GM06990 (cell line): Measurements from ENCODE around the gene SNAPC3.

Source experiments
- DNase-seq: peaks from one replicate; pipeline ENCODE4 v3.0.0-alpha.2; 2011; ENCODE audit not compliant: insufficient read length; ENCODE audit errors: extremely low read depth
- H3K27me3 ChIP-seq: replicated peaks from 2 replicates; pipeline ENCODE4 v1.6.0; 2011; ENCODE audit warnings: low read length; ENCODE audit not compliant: control insufficient read depth, insufficient read depth
- H3K36me3 ChIP-seq: 2 replicates; pipeline ENCODE4 v1.5.1; 2011; ENCODE audit warnings: low read length; ENCODE audit not compliant: control insufficient read depth, insufficient read depth
- H3K4me3 ChIP-seq: replicated peaks from 2 replicates; pipeline ENCODE4 v1.5.1; 2011; ENCODE audit warnings: low read depth, mild to moderate bottlenecking, control low read depth, low read length
- TF ChIP-seq, protein P1 (sequence below): IDR thresholded peaks from 2 replicates; pipeline ENCODE4 v1.5.1; 2011; ENCODE audit warnings: low read length, control low read depth, mild to moderate bottlenecking, inconsistent platforms; ENCODE audit not compliant: insufficient read depth, poor library complexity, severe bottlenecking

Gene SNAPC3

DNA sequence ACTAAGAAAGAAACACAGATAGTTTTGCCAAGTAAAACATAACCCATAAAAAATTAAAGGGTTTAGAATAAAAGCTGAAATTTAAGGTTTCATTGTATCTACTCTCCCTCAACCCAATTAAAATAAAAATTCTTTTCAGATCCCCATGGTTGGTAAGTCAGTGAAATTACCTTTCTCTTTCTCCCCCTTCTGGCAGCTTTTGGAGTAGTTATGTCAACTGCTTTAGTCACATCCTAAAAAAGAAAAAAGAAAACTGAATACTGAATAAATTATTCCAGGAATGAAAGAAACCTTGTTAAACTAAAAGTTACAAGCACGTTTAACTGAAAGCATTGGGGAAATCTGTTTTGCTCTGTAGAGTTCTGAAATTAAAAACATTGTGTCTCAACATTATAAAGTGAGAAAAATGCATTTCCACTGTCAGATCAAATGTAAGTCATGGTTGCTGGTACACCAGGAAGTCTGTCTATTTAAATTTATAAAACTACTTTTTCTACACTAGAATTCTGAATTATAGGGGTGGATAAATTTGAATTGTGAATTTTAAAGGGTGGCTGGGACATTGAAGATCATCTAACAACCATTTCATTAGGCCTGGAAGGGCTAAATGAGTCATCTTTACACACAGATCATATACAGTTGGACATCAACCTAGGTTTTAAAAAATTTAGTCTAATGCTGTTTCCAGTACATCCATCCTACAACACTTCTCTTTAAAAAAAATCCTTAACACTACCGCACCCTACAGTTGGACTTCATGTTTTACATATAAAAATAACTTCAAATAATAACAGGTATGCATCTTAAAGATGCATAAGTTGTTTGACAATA is 63.4 kb downstream of the SNAPC3 start:
- peaks cover 6% of the 10 kb centered on the region for H3K36me3 ChIP-seq

GRCh38 chr9:15491950-15492349 is 69.3 kb downstream of the SNAPC3 start:
- peaks cover 12% of the 10 kb centered on the region for H3K36me3 ChIP-seq
- TF ChIP-seq, protein P1, sequence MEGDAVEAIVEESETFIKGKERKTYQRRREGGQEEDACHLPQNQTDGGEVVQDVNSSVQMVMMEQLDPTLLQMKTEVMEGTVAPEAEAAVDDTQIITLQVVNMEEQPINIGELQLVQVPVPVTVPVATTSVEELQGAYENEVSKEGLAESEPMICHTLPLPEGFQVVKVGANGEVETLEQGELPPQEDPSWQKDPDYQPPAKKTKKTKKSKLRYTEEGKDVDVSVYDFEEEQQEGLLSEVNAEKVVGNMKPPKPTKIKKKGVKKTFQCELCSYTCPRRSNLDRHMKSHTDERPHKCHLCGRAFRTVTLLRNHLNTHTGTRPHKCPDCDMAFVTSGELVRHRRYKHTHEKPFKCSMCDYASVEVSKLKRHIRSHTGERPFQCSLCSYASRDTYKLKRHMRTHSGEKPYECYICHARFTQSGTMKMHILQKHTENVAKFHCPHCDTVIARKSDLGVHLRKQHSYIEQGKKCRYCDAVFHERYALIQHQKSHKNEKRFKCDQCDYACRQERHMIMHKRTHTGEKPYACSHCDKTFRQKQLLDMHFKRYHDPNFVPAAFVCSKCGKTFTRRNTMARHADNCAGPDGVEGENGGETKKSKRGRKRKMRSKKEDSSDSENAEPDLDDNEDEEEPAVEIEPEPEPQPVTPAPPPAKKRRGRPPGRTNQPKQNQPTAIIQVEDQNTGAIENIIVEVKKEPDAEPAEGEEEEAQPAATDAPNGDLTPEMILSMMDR: no peak

More for the DNA sequence above, 63.4 kb downstream of the SNAPC3 start:
- DNase-seq: no peak
- TF ChIP-seq, protein P1: peak; percentile 45
- Histone ChIP-seq H3K27me3 (no peaks in the 10 kb centered on the region), H3K4me3 (no peak overlapping the region)

DNA sequence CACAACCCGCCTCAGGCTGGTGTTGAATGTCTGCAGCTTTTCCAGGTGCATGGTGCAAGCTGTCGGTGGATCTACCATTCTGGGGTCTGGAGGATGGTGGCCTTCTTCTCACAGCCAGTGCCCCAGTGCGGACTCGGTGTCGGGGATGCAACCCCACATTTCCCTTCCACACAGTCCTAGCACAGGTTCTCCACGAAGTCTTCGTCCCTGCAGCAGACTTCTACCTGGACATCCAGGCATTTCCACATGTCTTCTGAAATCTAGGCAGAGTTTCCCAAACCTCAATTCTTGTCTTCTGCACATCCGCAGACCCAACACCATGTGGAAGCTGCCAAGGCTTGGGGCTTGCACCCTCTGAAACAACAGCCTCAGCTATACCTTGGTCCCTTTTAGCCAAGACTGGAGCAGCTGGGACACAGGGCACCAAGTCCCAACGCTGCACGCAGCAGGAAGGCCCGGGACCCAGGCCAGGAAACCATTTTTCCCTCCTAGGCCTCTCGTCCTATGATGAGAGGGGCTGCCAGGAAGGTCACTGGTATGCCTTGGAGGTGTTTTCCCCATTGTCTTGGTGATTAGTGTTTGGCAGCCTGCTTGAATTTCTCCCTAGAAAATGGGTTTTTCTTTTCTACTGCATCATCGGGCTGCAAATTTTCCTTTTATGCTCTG is 69.9 kb downstream of the SNAPC3 start:
- TF ChIP-seq, protein P1: no peak
- no peak for DNase-seq
- Histone ChIP-seq H3K27me3 (no peaks in the 10 kb centered on the region), H3K4me3 (no peak overlapping the region), H3K36me3 (peaks cover 12% of the 10 kb centered on the region)

More at GRCh38 chr9:15491950-15492349, 69.3 kb downstream of the SNAPC3 start:
- no peak for DNase-seq
- Histone ChIP-seq H3K4me3 (no peak overlapping the region), H3K27me3 (no peaks in the 10 kb centered on the region)

- Histone ChIP-seq H3K27me3 (no peaks in the 10 kb centered on the region), H3K36me3 (peaks cover 7% of the 10 kb centered on the region), H3K4me3 (no peak overlapping the region)
- DNase-seq: no peak
- TF ChIP-seq, protein P1: no peak
Observed at GRCh38 chr9:15498246-15498995, 75.7 kb downstream of the SNAPC3 start.

DNA sequence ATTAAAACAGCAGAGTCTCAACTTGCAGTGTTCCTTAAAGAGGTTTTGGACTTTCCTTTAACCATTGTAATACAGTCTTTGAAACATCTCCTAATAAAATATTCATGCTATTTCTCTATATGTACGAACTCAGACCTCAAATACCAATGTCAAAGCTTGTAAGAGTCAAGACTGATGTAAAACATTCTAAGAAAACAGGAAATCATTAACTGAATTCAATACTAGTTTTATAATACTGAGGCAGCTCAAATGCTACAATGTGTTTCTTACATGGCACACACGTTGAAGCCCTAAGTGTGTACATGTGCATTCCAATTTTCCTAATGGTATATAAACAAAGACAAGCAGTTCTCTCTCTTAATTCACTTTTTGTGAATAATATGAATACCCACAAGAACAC is 76.5 kb downstream of the SNAPC3 start:
- no peak overlapping the region for H3K4me3 ChIP-seq
- DNase-seq: no peak
- TF ChIP-seq, protein P1: no peak
- no peaks in the 10 kb centered on the region for H3K27me3 ChIP-seq
- H3K36me3 ChIP-seq: peaks cover 7% of the 10 kb centered on the region
